DND-41 (cell line): ENCODE data around the gene DGUOK.

Source experiments
- EZH2 ChIP-seq: IDR thresholded peaks from 3 replicates; pipeline ENCODE4 v1.6.1; 2012; ENCODE audit warnings: borderline replicate concordance, low read depth, mild to moderate bottlenecking, moderate library complexity, low read length, inconsistent platforms; ENCODE audit not compliant: severe bottlenecking
- TF ChIP-seq, protein P1 (sequence below): IDR thresholded peaks from 2 replicates; pipeline ENCODE4 v1.5.1; 2012; ENCODE audit warnings: borderline replicate concordance, low read length, moderate library complexity, mild to moderate bottlenecking; ENCODE audit not compliant: poor library complexity, severe bottlenecking; ENCODE audit errors: extremely low read depth

DNA sequence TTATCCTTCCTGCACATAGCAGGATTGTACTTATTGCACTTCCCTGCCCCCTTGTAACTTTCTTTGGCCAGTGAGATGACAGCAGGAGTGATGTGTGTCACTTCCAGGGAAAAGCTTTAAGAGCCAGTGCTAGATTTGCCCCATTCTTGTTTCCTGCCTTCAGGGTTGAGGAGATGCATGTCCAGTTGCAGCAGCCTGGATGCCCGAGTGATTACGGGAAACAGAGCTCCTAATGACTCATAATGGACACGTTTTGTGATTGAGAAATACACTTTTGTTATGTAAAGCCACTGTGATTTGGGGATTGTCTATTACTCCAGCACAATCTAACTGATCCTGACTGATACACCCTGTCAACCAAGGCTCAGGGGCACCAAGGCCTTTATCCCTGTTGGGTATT, 53.0 kb downstream of the DGUOK start:
- TF ChIP-seq, protein P1, sequence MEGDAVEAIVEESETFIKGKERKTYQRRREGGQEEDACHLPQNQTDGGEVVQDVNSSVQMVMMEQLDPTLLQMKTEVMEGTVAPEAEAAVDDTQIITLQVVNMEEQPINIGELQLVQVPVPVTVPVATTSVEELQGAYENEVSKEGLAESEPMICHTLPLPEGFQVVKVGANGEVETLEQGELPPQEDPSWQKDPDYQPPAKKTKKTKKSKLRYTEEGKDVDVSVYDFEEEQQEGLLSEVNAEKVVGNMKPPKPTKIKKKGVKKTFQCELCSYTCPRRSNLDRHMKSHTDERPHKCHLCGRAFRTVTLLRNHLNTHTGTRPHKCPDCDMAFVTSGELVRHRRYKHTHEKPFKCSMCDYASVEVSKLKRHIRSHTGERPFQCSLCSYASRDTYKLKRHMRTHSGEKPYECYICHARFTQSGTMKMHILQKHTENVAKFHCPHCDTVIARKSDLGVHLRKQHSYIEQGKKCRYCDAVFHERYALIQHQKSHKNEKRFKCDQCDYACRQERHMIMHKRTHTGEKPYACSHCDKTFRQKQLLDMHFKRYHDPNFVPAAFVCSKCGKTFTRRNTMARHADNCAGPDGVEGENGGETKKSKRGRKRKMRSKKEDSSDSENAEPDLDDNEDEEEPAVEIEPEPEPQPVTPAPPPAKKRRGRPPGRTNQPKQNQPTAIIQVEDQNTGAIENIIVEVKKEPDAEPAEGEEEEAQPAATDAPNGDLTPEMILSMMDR = no peak
- no peak for TF ChIP-seq EZH2
